ENCODE measurements around the gene CREG2.
"Not testable (repeated sequence)": the region's sequence is repeated elsewhere in the genome, so short reads cannot be mapped to it uniquely, and the experiment has no call there.

Gene CREG2

GRCh38 chr2:101375653-101376052, 11.7 kb downstream of the CREG2 start:
- FAIRE-seq (no peak), DNase-seq (ENCODE audit: insufficient read length, low spot score) (no peak)

DNA sequence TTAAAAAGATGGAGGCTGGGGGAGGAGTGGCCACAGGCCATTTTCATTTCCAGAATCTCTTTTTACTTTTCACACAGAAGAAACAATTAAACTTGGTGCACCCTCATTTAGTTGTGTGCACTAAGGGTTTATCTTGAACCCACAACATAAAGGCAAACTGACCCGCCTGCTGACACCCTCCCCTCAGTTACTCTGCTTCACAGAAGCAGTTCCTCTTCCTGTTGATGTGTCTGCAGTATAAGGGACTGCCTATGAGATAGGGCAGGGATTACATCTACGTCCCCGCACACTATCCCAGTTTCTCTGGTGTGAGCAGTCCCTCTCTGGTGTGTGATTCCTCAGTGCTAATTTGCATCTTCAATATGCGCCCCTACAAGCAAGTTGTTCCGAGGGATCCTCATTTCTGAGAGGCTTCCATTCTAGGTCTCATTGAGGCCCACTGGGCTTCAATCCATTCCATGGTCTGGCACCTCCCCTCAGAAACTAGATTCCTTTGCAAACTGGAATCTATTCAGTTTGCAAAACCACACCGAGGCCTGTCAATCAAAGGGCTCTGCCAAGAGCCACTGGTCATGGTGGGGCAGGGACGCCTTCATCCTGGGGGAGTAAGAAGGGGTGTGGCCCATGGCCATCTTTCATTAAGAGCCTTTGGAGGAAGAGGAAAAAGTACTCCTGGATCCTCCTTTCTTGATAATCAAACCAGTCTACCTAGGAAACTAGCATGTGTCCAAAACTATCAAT, 12.3 kb downstream of the CREG2 start:
- FAIRE-seq, result no peak

DNA sequence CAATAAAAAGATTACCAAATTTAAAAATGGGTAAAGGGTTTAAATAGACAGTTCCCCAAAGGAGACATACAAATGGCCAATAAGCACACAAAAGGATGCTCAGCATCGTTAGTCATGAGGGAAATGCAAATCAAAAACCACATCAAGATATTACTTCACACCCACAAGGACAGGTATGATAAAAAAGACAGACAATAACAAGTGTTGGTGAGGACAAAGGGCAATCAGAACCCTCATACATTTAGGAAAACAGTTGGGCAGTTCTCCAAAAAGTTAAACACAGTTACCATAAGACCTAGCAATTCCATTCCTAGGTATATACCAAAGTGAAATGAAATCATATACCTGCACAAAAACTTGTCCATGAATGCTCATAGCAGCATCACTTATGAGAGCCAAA, 14.5 kb downstream of the CREG2 start:
- no peak for FAIRE-seq
- no peak for DNase-seq (ENCODE audit: insufficient read length, low spot score)

More for the DNA sequence above, 12.3 kb downstream of the CREG2 start:
- no peak for DNase-seq (ENCODE audit: insufficient read length, low spot score)

- DNase-seq (ENCODE audit: insufficient read length, low spot score), result no peak
- FAIRE-seq, result no peak
Measured at GRCh38 chr2:101371636-101372035, 15.7 kb downstream of the CREG2 start.

- FAIRE-seq (no peak), DNase-seq (ENCODE audit: insufficient read length, low spot score) (no peak)
Measured at GRCh38 chr2:101369100-101369499, 18.2 kb downstream of the CREG2 start.

DNA sequence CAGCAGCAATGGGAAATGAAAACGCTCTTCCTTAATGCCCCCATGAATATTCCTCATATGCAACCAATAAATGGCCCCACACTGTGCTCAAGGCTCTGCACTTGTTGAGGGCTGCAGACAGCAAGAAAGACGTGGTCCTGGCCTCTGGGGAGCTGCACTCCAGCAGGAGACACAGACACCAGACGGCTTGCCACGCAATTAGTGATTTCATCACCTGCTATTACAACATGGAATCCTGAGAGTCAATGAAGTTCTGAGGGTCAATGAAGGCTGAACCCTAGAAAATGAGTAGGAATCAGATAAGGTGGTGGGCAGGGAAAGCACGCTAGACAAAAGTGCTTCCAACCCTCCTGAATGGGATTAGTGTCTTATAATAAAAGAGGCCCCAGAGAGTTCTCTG, 18.9 kb downstream of the CREG2 start:
- FAIRE-seq, result no peak

GRCh38 chr2:101367508-101367907, 19.8 kb downstream of the CREG2 start:
- FAIRE-seq (no peak), DNase-seq (ENCODE audit: insufficient read length, low spot score) (no peak)

More for the DNA sequence above, 18.9 kb downstream of the CREG2 start:
- DNase-seq (ENCODE audit: insufficient read length, low spot score), result no peak

DNA sequence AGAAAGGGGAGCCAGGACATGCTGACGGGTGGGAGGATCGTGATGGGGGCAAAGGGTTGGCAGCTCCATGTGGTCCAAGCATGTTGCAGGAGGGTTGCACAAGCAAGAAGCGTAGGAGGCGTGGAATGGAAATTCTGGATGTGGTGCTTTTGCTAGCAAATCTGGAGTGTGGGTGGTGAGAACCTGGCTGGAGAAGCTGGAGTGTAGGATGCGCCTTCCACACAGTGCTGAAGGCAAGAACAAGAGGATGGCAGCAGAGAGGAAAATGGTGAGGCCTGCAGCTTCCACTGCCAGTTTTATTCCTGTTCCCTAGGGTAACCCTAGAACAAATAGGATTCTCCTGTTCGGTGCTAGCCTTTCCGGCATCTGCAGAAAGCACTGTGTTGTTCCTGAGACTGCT, 22.4 kb downstream of the CREG2 start:
- FAIRE-seq (no peak), DNase-seq (ENCODE audit: insufficient read length, low spot score) (no peak)

- DNase-seq (ENCODE audit: insufficient read length, low spot score) (no peak), FAIRE-seq (no peak)
Measured at GRCh38 chr2:101362777-101363176, 24.5 kb downstream of the CREG2 start.

DNA sequence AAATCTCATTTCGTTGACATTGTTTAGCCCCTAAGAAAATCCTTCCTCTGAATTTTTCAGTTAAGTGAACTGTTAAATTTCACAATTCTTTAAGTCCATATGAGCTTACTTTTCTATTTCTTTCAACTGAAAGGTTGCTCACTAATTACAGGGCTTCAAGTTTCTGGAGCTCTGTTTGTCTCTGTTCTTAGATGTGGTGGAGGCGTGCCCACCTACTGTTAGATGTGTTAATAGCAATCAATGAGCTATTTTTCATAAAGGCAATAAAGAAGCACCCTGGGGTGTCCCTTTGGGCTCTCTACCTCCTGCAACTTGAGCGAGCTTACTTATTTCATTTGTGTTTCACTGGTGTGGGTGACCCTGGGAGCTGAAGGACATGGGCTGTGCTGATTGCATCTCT, 25.0 kb downstream of the CREG2 start:
- DNase-seq (ENCODE audit: insufficient read length, low spot score) (no peak), FAIRE-seq (no peak)

DNA sequence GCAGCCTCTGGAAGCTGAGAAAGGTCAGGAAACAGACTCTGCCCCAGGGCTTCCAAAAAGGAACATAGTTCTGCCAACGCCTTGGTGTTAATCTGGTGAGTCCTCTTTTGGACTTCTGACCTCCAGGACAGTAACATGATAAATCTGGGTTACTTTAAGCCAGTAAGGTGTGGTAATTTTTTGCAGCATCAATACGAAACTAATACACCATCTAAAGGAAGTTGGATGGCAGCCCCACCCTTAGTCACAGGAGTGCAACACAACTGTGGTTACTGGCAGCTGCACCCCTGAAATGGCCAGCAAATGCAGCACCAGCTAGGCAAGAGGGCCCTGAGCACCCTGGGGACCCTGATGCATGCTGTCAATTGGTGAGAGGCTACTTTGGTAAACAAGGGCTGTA, 25.8 kb downstream of the CREG2 start:
- FAIRE-seq (no peak), DNase-seq (ENCODE audit: insufficient read length, low spot score) (no peak)

- DNase-seq (ENCODE audit: insufficient read length, low spot score) (no peak), FAIRE-seq (no peak)
Measured at GRCh38 chr2:101361121-101361520, 26.2 kb downstream of the CREG2 start.

GRCh38 chr2:101360232-101360631, 27.1 kb downstream of the CREG2 start:
- FAIRE-seq (no peak), DNase-seq (ENCODE audit: insufficient read length, low spot score) (peak; percentile 49)

DNA sequence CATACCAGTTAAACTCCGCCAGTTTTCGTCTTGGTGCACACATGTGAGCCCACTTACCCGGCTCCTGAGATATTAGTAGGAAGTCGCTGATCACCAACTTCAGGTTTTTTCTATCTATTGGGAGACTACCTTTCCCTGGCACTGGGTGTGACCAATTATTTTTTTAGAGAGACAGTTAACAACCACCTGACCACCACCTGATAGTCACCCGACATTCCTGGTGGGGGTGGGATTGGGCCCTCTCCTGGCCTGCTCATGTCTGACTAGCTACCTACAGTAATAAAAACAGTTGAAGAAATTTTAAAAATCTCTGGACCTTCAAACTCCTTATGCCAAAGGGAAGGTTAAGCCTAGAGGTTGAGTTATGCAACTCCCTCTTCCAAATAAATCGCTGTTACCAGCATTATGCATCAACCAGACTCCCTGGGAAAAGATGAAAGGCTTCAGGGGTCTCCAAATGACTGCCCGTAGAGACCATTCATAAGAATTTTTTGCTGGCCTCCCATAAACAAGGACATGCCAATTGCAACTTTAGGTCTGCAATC, 27.8 kb downstream of the CREG2 start:
- no peak for DNase-seq (ENCODE audit: insufficient read length, low spot score)
- no peak for FAIRE-seq

GRCh38 chr2:101357376-101357775, 29.9 kb downstream of the CREG2 start:
- FAIRE-seq (peak; percentile 26), DNase-seq (ENCODE audit: insufficient read length, low spot score) (no peak)

DNA sequence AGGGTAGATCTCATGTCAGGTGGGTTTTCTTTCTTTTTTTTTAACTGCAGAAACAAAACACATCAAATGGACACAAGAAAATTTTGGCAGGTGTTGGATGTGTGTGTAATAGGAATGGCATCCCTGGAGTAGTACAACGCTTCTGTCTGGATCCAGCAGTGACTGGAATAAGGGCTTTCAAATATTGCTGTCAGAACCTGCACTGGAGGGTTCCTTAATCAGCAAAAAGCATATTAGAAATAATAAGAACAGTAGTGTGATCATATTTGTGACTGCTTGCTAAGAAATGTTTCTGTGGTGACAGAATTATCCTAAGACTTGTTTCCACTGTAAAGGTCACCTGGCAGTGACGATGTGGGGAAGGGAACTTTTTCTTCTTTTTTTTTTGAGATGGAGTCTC, 30.8 kb downstream of the CREG2 start:
- FAIRE-seq (no peak), DNase-seq (ENCODE audit: insufficient read length, low spot score) (no peak)

GRCh38 chr2:101356055-101356454, 31.2 kb downstream of the CREG2 start:
- FAIRE-seq (no peak), DNase-seq (ENCODE audit: insufficient read length, low spot score) (no peak)

- DNase-seq (ENCODE audit: insufficient read length, low spot score), result no peak
- no peak for FAIRE-seq
Measured at GRCh38 chr2:101355401-101356054, 31.8 kb downstream of the CREG2 start.

- FAIRE-seq, result no peak
- DNase-seq (ENCODE audit: insufficient read length, low spot score), result no peak
Measured at GRCh38 chr2:101354420-101355311, 32.6 kb downstream of the CREG2 start.

GRCh38 chr2:101352631-101353030, 34.7 kb downstream of the CREG2 start:
- FAIRE-seq; DNase-seq (ENCODE audit: insufficient read length, low spot score): not testable (repeated sequence)

DNA sequence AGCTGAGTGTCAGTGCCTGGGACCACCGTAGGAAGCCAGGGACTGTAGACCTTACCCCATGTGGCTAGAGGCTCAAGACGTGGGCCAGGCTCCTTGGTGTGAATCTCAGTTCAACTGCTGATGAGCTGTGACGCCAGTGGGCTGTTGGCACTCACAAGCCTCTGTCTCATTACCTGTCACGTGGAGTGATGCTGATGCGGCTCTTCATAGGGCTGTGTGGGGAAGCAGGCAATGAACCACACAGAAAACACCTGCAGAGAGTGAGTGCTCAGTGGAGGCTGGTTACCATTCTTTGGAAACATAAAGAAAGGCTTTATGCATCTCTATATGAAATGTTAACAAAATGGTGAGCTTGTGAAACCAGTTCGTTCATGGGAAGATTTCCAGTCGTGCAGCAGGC, 36.1 kb downstream of the CREG2 start:
- DNase-seq (ENCODE audit: insufficient read length, low spot score) (no peak), FAIRE-seq (no peak)

Data from HTR-8/SVneo (cell line).